SK-N-SH (cell line): ENCODE results near the gene MT1E. TPM values are rescaled to one million over a fixed set of nuclear protein-coding genes. Genes with fewer than 3 reads are reported as not detected.

Experiments
- CTCF ChIA-PET: fragments of 300-600, 350-600 bp; formaldehyde crosslinking; extraction: SDS; loops from one replicate; lab custom pipeline; 2021; lab: Yijun Ruan, JAX
- POLR2A ChIA-PET: fragments of 350-600 bp; sonication (Branson Sonifier 250); formaldehyde crosslinking; extraction: SDS; loops from one replicate; lab custom pipeline; 2020; ENCODE audit warnings: antibody characterized with exemption, inconsistent platforms; lab: Yijun Ruan, JAX
- DNase-seq: peaks from one replicate; pipeline ENCODE4 v3.0.0; 2012
- H2AFZ ChIP-seq: fragments of 200-600 bp; sonication (generic); 2 replicates; pipeline ENCODE4 v1.8.1; 2016; ENCODE audit warnings: antibody characterized with exemption, mild to moderate bottlenecking, low read depth
- H3F3A ChIP-seq: fragments of 200-600 bp; sonication (generic); replicated peaks from 2 replicates; pipeline ENCODE3; 2016; ENCODE audit warnings: antibody characterized with exemption, mild to moderate bottlenecking; ENCODE audit not compliant: insufficient read depth
- H3K27ac ChIP-seq, 2 experiments: fragments of 200-500 bp in 1 of 2; fragments of 200-600 bp in 1 of 2; sonication (Bioruptor generic) in 1 of 2; sonication (generic), shearing (Covaris generic) in 1 of 2; 2 replicates each; pipeline versions ENCODE4 v1.5.1 to v1.6.1; 2014 to 2016; ENCODE audit warnings: low read depth in 2 of 2, inconsistent platforms in 1 of 2, low read length in 1 of 2, mild to moderate bottlenecking in 1 of 2, mixed read lengths in 1 of 2
- H3K27me3 ChIP-seq: fragments of 200-600 bp; sonication (generic), shearing (Covaris generic); 2 replicates; pipeline ENCODE4 v1.6.1; 2016; ENCODE audit warnings: mixed run types; ENCODE audit not compliant: insufficient read depth
- H3K36me3 ChIP-seq, 2 experiments: fragments of 200-500 bp in 1 of 2; fragments of 200-600 bp in 1 of 2; sonication (Bioruptor generic) in 1 of 2; sonication (generic) in 1 of 2; replicated peaks in 1 of 2; 2 replicates each; pipeline versions ENCODE3 to v1.5.1; 2014 to 2016; ENCODE audit warnings: low read length in 1 of 2, mild to moderate bottlenecking in 1 of 2; ENCODE audit not compliant: insufficient read depth in 2 of 2, control insufficient read depth in 1 of 2
- H3K4me1 ChIP-seq, 2 experiments: fragments of 200-500 bp in 1 of 2; fragments of 200-600 bp in 1 of 2; sonication (Bioruptor generic) in 1 of 2; sonication (generic), shearing (Covaris generic) in 1 of 2; 2 replicates each; pipeline versions ENCODE4 v1.5.1 to v1.6.1; 2014 to 2016; ENCODE audit warnings: low read depth in 1 of 2, low read length in 1 of 2, mixed run types in 1 of 2; ENCODE audit not compliant: insufficient read depth in 2 of 2, control insufficient read depth in 1 of 2
- H3K4me2 ChIP-seq: fragments of 200-600 bp; sonication (generic), shearing (Covaris generic); 2 replicates; pipeline ENCODE4 v1.6.1; 2017; ENCODE audit warnings: mixed run types
- H3K4me3 ChIP-seq, 2 experiments: fragments of 200-500 bp in 1 of 2; fragments of 200-600 bp in 1 of 2; sonication (Bioruptor generic) in 1 of 2; sonication (generic), shearing (Covaris generic) in 1 of 2; 2 replicates each; pipeline versions ENCODE4 v1.5.1 to v1.8.1; 2014 to 2016; ENCODE audit warnings: low read depth in 2 of 2, inconsistent platforms in 1 of 2, low read length in 1 of 2, mild to moderate bottlenecking in 1 of 2, mixed read lengths in 1 of 2, moderate library complexity in 1 of 2
- H3K79me2 ChIP-seq: fragments of 200-600 bp; sonication (generic); 2 replicates; pipeline ENCODE4 v1.8.1; 2017; ENCODE audit warnings: mild to moderate bottlenecking; ENCODE audit not compliant: insufficient read depth
- H3K9ac ChIP-seq: fragments of 200-600 bp; sonication (generic); 2 replicates; pipeline ENCODE4 v1.6.1; 2017; ENCODE audit warnings: mixed run types
- H3K9me2 ChIP-seq: fragments of 200-600 bp; sonication (generic); 2 replicates; pipeline ENCODE4 v1.6.1; 2017; ENCODE audit warnings: mixed run types
- H3K9me3 ChIP-seq: fragments of 200-600 bp; sonication (generic); 2 replicates; pipeline ENCODE4 v1.6.1; 2017; ENCODE audit warnings: mixed run types, mild to moderate bottlenecking, moderate library complexity
- H4K20me1 ChIP-seq: fragments of 200-600 bp; sonication (generic); 2 replicates; pipeline ENCODE4 v1.6.1; 2017; ENCODE audit warnings: mild to moderate bottlenecking, mixed run types; ENCODE audit not compliant: insufficient read depth
- CHD2 ChIP-seq: fragments of 150-350 bp; IDR thresholded peaks from 2 replicates; pipeline ENCODE4 v1.6.1; 2018; ENCODE audit warnings: low read length; ENCODE audit not compliant: partially characterized antibody
- EZH2phosphoT487 ChIP-seq: fragments of 200-600 bp; sonication (generic); IDR thresholded peaks from 2 replicates; pipeline ENCODE4 v1.6.1; 2017; ENCODE audit warnings: low read depth, mixed run types, mild to moderate bottlenecking, antibody characterized with exemption, moderate library complexity, borderline replicate concordance
- FOSL2 ChIP-seq: IDR thresholded peaks from 2 replicates; pipeline ENCODE4 v1.4.0; 2012; ENCODE audit warnings: low read depth, mild to moderate bottlenecking, moderate library complexity, borderline replicate concordance
- FOXJ3 ChIP-seq: sonication (generic); formaldehyde crosslinking; IDR thresholded peaks from 2 replicates; pipeline ENCODE4 v1.5.1; 2020; ENCODE audit warnings: mild to moderate bottlenecking, missing genetic modification reagents
- FOXM1 ChIP-seq: IDR thresholded peaks from 2 replicates; pipeline ENCODE4 v1.4.0; 2012; ENCODE audit warnings: low read depth, mild to moderate bottlenecking
- GABPA ChIP-seq: IDR thresholded peaks from 2 replicates; pipeline ENCODE4 v1.4.0; 2012; ENCODE audit warnings: low read depth, mild to moderate bottlenecking
- JUND ChIP-seq: IDR thresholded peaks from 2 replicates; pipeline ENCODE4 v1.4.0; 2012
- MXI1 ChIP-seq: IDR thresholded peaks from 2 replicates; pipeline ENCODE4 v1.6.1; 2012; ENCODE audit warnings: mild to moderate bottlenecking, low read depth, low read length, improper control_type of control experiment
- NRF1 ChIP-seq: IDR thresholded peaks from 2 replicates; pipeline ENCODE4 v1.6.1; 2012; ENCODE audit warnings: low read depth, mild to moderate bottlenecking, low read length
- RAD21 ChIP-seq: IDR thresholded peaks from 2 replicates; pipeline ENCODE4 v1.6.1; 2012; ENCODE audit warnings: mild to moderate bottlenecking, low read length
- RCOR1 ChIP-seq: fragments of 150-350 bp; IDR thresholded peaks from 2 replicates; pipeline ENCODE4 v1.6.1; 2017; ENCODE audit warnings: antibody characterized with exemption, low read length
- SIN3A ChIP-seq: IDR thresholded peaks from 2 replicates; pipeline ENCODE4 v1.6.1; 2012; ENCODE audit warnings: low read depth, mild to moderate bottlenecking, low read length, moderate library complexity, borderline replicate concordance
- SMC3 ChIP-seq: IDR thresholded peaks from 2 replicates; pipeline ENCODE4 v1.6.1; 2012; ENCODE audit warnings: low read depth, low read length, improper control_type of control experiment
- TAF1 ChIP-seq: IDR thresholded peaks from 2 replicates; pipeline ENCODE4 v1.6.1; 2012; ENCODE audit warnings: low read depth, mild to moderate bottlenecking, low read length, moderate library complexity, borderline replicate concordance
- TCF12 ChIP-seq: IDR thresholded peaks from 2 replicates; pipeline ENCODE4 v1.4.0; 2012
- TEAD4 ChIP-seq: IDR thresholded peaks from 2 replicates; pipeline ENCODE4 v1.4.0; 2012; ENCODE audit warnings: mild to moderate bottlenecking, borderline replicate concordance; ENCODE audit not compliant: insufficient read depth
- YY1 ChIP-seq: IDR thresholded peaks from 2 replicates; pipeline ENCODE4 v1.4.0; 2012; ENCODE audit warnings: low read depth, mild to moderate bottlenecking
- WGBS: methylation state at CpG from one replicate; pipeline ENCODE4 v1.1.6; 2017; ENCODE audit warnings: low lambda C conversion rate; 5-methylcytosine and 5-hydroxymethylcytosine counted together
- polyA plus RNA-seq, 3 experiments: library from polyadenylated mRNA; depleted of rRNA; stranded (reverse); fragments of >200 nt; gene quantifications; 2 replicates each; pipeline ENCODE4 v1.2.3, GENCODE V29; 2012
- TF ChIP-seq, protein P1 (sequence below): fragments of 150-350 bp; IDR thresholded peaks from 2 replicates; pipeline ENCODE4 v1.6.1; 2016; ENCODE audit warnings: mild to moderate bottlenecking, low read depth, low read length
- TF ChIP-seq, protein P2 (sequence below): IDR thresholded peaks from 2 replicates; pipeline ENCODE4 v1.4.0; 2012; ENCODE audit warnings: low read depth, borderline replicate concordance
- TF ChIP-seq, protein P3 (sequence below): IDR thresholded peaks from 2 replicates; pipeline ENCODE4; 2012

Gene MT1E
- polyA plus RNA-seq, 1 of the 3 experiments (the other 2 are of a cell fraction): 205 TPM

DNA sequence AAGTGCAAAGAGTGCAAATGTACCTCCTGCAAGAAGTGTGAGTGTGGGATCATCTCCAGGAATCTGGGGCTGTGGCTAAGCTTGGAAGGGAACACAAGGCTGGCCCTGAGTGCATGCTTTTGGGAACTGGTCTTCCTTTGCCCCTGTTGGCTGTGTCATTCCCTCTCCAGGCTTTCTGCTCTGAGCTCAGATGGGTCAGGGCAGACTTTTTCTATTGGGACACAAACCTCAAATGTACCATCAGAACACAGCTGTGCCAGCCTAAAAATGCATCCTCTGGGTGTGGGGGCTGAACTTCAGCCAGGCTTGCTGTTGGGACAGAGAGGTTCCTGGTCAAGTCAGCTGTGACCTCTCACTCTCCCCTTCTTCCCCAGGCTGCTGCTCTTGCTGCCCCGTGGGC, 27.0 kb downstream of the MT1E start:
- TF ChIP-seq, protein P1, sequence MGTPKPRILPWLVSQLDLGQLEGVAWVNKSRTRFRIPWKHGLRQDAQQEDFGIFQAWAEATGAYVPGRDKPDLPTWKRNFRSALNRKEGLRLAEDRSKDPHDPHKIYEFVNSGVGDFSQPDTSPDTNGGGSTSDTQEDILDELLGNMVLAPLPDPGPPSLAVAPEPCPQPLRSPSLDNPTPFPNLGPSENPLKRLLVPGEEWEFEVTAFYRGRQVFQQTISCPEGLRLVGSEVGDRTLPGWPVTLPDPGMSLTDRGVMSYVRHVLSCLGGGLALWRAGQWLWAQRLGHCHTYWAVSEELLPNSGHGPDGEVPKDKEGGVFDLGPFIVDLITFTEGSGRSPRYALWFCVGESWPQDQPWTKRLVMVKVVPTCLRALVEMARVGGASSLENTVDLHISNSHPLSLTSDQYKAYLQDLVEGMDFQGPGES: no peak
- TF ChIP-seq YY1 (no peak), TAF1 (no peak), RCOR1 (no peak), MXI1 (no peak), EZH2phosphoT487 (no peak), FOXJ3 (CRISPR knock-in tag) (no peak), SIN3A (no peak), RAD21 (no peak), FOSL2 (no peak), SMC3 (no peak), JUND (no peak), FOXM1 (no peak), GABPA (no peak), TEAD4 (no peak), NRF1 (no peak), TCF12 (no peak), CHD2 (no peak)
- TF ChIP-seq, protein P2, sequence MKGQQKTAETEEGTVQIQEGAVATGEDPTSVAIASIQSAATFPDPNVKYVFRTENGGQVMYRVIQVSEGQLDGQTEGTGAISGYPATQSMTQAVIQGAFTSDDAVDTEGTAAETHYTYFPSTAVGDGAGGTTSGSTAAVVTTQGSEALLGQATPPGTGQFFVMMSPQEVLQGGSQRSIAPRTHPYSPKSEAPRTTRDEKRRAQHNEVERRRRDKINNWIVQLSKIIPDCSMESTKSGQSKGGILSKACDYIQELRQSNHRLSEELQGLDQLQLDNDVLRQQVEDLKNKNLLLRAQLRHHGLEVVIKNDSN: no peak
- TF ChIP-seq, protein P3, sequence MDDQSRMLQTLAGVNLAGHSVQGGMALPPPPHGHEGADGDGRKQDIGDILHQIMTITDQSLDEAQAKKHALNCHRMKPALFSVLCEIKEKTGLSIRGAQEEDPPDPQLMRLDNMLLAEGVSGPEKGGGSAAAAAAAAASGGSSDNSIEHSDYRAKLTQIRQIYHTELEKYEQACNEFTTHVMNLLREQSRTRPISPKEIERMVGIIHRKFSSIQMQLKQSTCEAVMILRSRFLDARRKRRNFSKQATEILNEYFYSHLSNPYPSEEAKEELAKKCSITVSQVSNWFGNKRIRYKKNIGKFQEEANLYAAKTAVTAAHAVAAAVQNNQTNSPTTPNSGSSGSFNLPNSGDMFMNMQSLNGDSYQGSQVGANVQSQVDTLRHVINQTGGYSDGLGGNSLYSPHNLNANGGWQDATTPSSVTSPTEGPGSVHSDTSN: no peak
- no peak for DNase-seq
- ChIA-PET POLR2A (no interaction called here), CTCF (no interaction called here)
- Histone ChIP-seq H3K4me3 (no peak overlapping the region), H3K9me2 (no peaks in the 10 kb centered on the region), H3K79me2 (no peaks in the 10 kb centered on the region), H3K4me1 (peaks cover 0 to 8% of the 10 kb centered on the region in 2 experiments; a peak in 2 of 4 replicates), H2AFZ (no peak overlapping the region), H4K20me1 (no peaks in the 10 kb centered on the region), H3K36me3 (no peaks in the 10 kb centered on the region), H3K27me3 (0 out of 2 replicates have a peak, but pooled peaks cover under 1% of the 10 kb centered on the region), H3K4me2 (no peak overlapping the region), H3K27ac (no peak overlapping the region), H3K9ac (no peak overlapping the region), H3F3A (no peaks in the 10 kb centered on the region), H3K9me3 (no peaks in the 10 kb centered on the region)
- WGBS: 33% methylated on average over 1 of the region's 1 CpG
